LNCaP clone FGC (cell line): ENCODE data around the gene VPS26A.

Experiments used
- DNase-seq: peaks from one replicate; pipeline ENCODE4 v3.0.0-alpha.2; 2011; ENCODE audit warnings: low read depth
- H3K4me3 ChIP-seq: 2 replicates; pipeline ENCODE4 v1.5.1; 2011; ENCODE audit warnings: mild to moderate bottlenecking, low read depth, low read length, control low read depth
- CTCF ChIP-seq: IDR thresholded peaks from 2 replicates; pipeline ENCODE4 v1.5.1; 2012; ENCODE audit warnings: mild to moderate bottlenecking; ENCODE audit not compliant: control insufficient read depth, insufficient read depth; ENCODE audit errors: extremely low read depth

The VPS26A gene

GRCh38 chr10:69087590-69088470 lies 36.1 kb upstream of the VPS26A start, which contains the start of gene SRGN:
TSS of gene SRGN (plus strand) at chr10:69088103. CDS start at chr10:69088158, 55 bp downstream.
- H3K4me3 ChIP-seq: no peak within 1 kb of the TSS
- no peak for DNase-seq
- no peak for TF ChIP-seq CTCF

GRCh38 chr10:69088471-69088769 lies 35.6 kb upstream of the VPS26A start:
- no peak overlapping the region for H3K4me3 ChIP-seq
- TF ChIP-seq CTCF: no peak

GRCh38 chr10:69088801-69089501 lies 35.0 kb upstream of the VPS26A start:
- H3K4me3 ChIP-seq: no peak overlapping the region
- DNase-seq: no peak
- TF ChIP-seq CTCF: no peak

More at GRCh38 chr10:69088471-69088769, 35.6 kb upstream of the VPS26A start:
- no peak for DNase-seq

- H3K4me3 ChIP-seq: no peak overlapping the region
- no peak for TF ChIP-seq CTCF
- DNase-seq: no peak
Observed at GRCh38 chr10:69089638-69090599, 34.1 kb upstream of the VPS26A start.

- TF ChIP-seq CTCF: no peak
- DNase-seq: no peak
Observed at GRCh38 chr10:69090685-69091084, 33.3 kb upstream of the VPS26A start.

GRCh38 chr10:69091143-69091651 lies 32.8 kb upstream of the VPS26A start:
- no peak overlapping the region for H3K4me3 ChIP-seq
- TF ChIP-seq CTCF: no peak
- no peak for DNase-seq

More at GRCh38 chr10:69090685-69091084, 33.3 kb upstream of the VPS26A start:
- no peak overlapping the region for H3K4me3 ChIP-seq
